ENCODE data around the gene ROPN1L. TPM values are rescaled to one million over a fixed set of nuclear protein-coding genes. Genes with fewer than 3 reads are reported as not detected.

The ROPN1L gene
- total and polyA plus RNA-seq, 2 of the 8 experiments (the other 6 are each of a cell fraction or from before 2014, with no cell fraction given), result 0.24 to 0.73 TPM

GRCh38 chr5:10506535-10506934 lies 64.9 kb downstream of the ROPN1L start:
- Histone ChIP-seq H3K56ac (replicated peaks; ENCODE audit: insufficient read length, low read depth, low read length) (no peak overlapping the region), H3K23me2 (ENCODE audit: low read depth, low read length) (no peaks in the 10 kb centered on the region), H3K9ac (replicated peaks in 1 of 4; ENCODE audit: extremely low read depth in 1 of 4, low read depth in 3 of 4, low read length in 3 of 4) (no peak overlapping the region), H3K23ac (ENCODE audit: insufficient read length) (no peak overlapping the region), H2BK12ac (ENCODE audit: low read depth, low read length) (no peak overlapping the region), H3K14ac (ENCODE audit: insufficient read length) (no peak overlapping the region), H3K27ac (ENCODE audit: low read depth, low read length) (no peak overlapping the region), H3K79me2 (ENCODE audit: control insufficient read depth in 1 of 2, insufficient read depth in 2 of 2, low read length in 2 of 2) (no peaks in the 10 kb centered on the region), H2BK120ac (replicated peaks; ENCODE audit: low read depth, low read length) (no peak overlapping the region), H3K4ac (replicated peaks; ENCODE audit: insufficient read length, low read depth, low read length) (no peak overlapping the region), H3K79me1 (ENCODE audit: low read depth, low read length) (no peaks in the 10 kb centered on the region), H3K4me1 (replicated peaks in 1 of 4; ENCODE audit: control insufficient read depth in 3 of 4, insufficient read depth in 4 of 4, low read length in 3 of 4) (peaks cover 0 to 3% (median 0%) of the 10 kb centered on the region in 4 experiments; a peak in 2 of 7 replicates), H4K5ac (ENCODE audit: insufficient read length, low read depth, low read length) (no peak overlapping the region), H2BK20ac (ENCODE audit: low read length) (no peak overlapping the region), H3K18ac (ENCODE audit: extremely low read depth, low read length) (no peak overlapping the region), H3K27me3 (replicated peaks in 1 of 4; ENCODE audit: control insufficient read depth in 3 of 4, extremely low read depth in 1 of 4, insufficient read depth in 3 of 4, low read length in 3 of 4) (no peaks in the 10 kb centered on the region), H3K36me3 (ENCODE audit: control insufficient read depth in 2 of 4, insufficient read depth in 4 of 4, low read length in 3 of 4) (no peaks in the 10 kb centered on the region; a peak in 1 of 8 replicates), H3K4me2 (ENCODE audit: insufficient read depth in 1 of 2, low read depth in 2 of 2, low read length in 2 of 2) (no peak overlapping the region), H2AFZ (ENCODE audit: low read length) (no peak overlapping the region), H2AK5ac (ENCODE audit: low read depth, low read length) (no peak overlapping the region), H3K4me3 (ENCODE audit: extremely low read depth in 1 of 4, insufficient read depth in 2 of 4, low read depth in 3 of 4, low read length in 4 of 4) (no peak overlapping the region), H4K91ac (replicated peaks; ENCODE audit: insufficient read length, low read length) (no peak overlapping the region), H3K9me3 (ENCODE audit: insufficient read depth in 2 of 2, low read depth in 1 of 2, low read length in 1 of 2) (no peaks in the 10 kb centered on the region), H2BK15ac (ENCODE audit: low read length) (no peak overlapping the region), H4K20me1 (replicated peaks in 1 of 2; ENCODE audit: control insufficient read depth in 1 of 2, insufficient read depth in 2 of 2, low read length in 2 of 2) (no peaks in the 10 kb centered on the region), H4K8ac (ENCODE audit: extremely low read depth, insufficient read depth, low read length) (no peak overlapping the region), H2BK5ac (ENCODE audit: low read depth, low read length) (no peak overlapping the region)
- POLR2A ChIA-PET (ENCODE audit: partially characterized antibody), result no interaction called here
- WGBS, 2 experiments (ENCODE audit: extremely low coverage in 1 of 2, insufficient coverage in 1 of 2, insufficient read length in 1 of 2, insufficient replicate concordance in 2 of 2, low coverage in 1 of 2, low lambda C conversion rate in 2 of 2, missing lambda C conversion rate in 1 of 2), result 89% methylated on average over 3 of the region's 3 CpGs; no CpG with 5 or more reads in 1 of the 2 experiments
- CTCF ChIA-PET (ENCODE audit: partially characterized antibody), result no interaction called here
- DNase-seq (ENCODE audit: low read depth in 1 of 2, low spot score in 2 of 2) (no peak), FAIRE-seq (no peak)
- TF ChIP-seq FOSL1 (IDR thresholded peaks at IDR 0.05; ENCODE audit: insufficient read depth, low read depth, low read length), result no peak

Data from H1 (cell line).